ENCODE measurements around the gene TMC4. TPM values are rescaled to one million over a fixed set of nuclear protein-coding genes. Genes with fewer than 3 reads are reported as not detected.

TMC4 gene
- total RNA-seq, 3 donors from 2014 or later: 107 to 276 (median 178) TPM

DNA sequence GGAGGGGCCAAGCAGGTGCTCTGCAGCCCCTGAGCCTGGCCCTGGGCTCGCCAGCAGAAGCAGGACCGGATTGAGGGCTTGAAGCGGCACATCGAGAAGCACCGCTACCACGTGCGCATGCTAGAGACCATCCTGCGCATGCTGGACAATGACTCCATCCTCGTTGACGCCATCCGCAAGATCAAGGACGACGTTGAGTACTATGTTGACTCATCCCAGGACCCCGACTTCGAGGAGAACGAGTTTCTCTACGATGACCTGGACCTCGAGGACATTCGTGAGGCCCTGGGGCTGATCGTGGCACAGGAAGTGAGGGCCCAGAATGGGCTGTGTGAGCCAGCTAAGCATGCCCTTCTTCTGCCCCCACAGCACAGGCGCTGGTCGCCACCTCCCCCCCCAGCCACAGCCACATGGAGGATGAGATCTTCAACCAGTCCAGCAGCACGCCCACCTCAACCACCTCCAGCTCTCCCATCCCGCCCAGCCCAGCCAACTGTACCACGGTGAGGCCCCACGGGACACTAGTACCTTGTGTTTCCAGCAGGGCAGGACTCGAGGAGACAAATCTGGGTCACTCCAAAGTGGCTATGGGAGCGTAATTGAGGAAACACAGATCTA is 27.3 kb downstream of the TMC4 start:
- Histone ChIP-seq H3K9me3 (no peaks in the 10 kb centered on the region), H3K4me3 (no peak overlapping the region), H3K4me1 (ENCODE audit: low read depth) (peaks cover 3% of the 10 kb centered on the region), H3K36me3 (ENCODE audit: low read depth) (peaks cover 24% of the 10 kb centered on the region)
- DNase-seq: no peak
- ATAC-seq: no peak
- TF ChIP-seq, protein P1, sequence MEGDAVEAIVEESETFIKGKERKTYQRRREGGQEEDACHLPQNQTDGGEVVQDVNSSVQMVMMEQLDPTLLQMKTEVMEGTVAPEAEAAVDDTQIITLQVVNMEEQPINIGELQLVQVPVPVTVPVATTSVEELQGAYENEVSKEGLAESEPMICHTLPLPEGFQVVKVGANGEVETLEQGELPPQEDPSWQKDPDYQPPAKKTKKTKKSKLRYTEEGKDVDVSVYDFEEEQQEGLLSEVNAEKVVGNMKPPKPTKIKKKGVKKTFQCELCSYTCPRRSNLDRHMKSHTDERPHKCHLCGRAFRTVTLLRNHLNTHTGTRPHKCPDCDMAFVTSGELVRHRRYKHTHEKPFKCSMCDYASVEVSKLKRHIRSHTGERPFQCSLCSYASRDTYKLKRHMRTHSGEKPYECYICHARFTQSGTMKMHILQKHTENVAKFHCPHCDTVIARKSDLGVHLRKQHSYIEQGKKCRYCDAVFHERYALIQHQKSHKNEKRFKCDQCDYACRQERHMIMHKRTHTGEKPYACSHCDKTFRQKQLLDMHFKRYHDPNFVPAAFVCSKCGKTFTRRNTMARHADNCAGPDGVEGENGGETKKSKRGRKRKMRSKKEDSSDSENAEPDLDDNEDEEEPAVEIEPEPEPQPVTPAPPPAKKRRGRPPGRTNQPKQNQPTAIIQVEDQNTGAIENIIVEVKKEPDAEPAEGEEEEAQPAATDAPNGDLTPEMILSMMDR (IDR thresholded peaks at IDR 0.05): no peak
- intact Hi-C loops (cut with DNase I, micrococcal nuclease): no loop called here

DNA sequence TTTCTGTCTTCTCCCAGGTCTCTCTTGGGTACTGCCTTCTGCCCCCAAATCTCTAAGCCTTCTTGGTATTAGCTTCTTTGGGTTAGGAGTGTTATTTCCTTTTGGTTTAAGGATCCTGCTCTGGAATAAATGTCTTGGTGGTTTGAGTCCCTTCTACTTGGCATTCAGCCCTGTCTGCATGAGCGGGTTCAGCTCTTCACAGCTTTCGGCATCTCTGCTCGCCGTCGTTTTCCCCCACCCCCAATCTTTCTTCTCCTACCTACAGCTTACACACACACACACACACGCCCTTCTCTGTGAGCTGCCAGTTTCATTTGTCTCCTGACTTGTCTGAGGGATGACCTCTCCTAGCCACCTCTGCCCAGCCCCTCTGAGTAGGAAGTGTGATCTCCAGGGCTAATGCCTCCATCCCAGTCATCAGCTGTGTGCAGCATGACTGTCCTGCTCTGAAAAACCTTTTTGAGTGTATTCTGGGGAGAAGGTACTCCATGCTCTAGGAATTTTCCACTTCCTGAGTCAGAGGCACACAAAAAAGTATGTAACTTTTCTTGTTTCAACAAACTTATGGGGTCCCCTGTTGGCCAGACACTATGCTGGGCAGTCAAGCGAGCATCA is 30.7 kb downstream of the TMC4 start:
- H3K4me3 ChIP-seq: no peak overlapping the region
- TF ChIP-seq, protein P1 (IDR thresholded peaks at IDR 0.05): no peak
- H3K9me3 ChIP-seq: no peaks in the 10 kb centered on the region
- ATAC-seq (no peak), DNase-seq (no peak)
- peaks cover 21% of the 10 kb centered on the region for H3K4me1 ChIP-seq (ENCODE audit: low read depth)
- peaks cover 22% of the 10 kb centered on the region for H3K36me3 ChIP-seq (ENCODE audit: low read depth)
- intact Hi-C loops (cut with DNase I, micrococcal nuclease): no loop called here

DNA sequence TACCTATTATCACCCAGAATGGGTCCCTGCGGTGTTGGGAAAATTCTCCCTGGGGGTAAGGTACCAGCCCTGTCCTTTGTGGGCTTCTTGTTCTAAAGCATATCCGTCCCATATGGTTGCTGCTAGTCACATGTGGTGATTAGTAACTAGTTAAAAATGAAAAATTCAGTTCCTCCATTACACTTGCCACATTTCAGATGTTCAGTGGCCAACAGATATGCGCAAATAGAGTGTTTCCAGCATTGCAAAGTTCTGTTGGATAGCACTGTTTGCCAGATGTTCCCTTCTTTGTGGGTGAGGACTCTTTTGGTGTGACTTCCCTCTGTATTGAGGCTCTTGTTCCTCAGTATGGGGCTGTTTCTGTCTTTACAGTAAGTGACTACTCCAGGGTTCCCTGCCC is 31.6 kb downstream of the TMC4 start:
- H3K36me3 ChIP-seq (ENCODE audit: low read depth): peaks cover 20% of the 10 kb centered on the region

DNA sequence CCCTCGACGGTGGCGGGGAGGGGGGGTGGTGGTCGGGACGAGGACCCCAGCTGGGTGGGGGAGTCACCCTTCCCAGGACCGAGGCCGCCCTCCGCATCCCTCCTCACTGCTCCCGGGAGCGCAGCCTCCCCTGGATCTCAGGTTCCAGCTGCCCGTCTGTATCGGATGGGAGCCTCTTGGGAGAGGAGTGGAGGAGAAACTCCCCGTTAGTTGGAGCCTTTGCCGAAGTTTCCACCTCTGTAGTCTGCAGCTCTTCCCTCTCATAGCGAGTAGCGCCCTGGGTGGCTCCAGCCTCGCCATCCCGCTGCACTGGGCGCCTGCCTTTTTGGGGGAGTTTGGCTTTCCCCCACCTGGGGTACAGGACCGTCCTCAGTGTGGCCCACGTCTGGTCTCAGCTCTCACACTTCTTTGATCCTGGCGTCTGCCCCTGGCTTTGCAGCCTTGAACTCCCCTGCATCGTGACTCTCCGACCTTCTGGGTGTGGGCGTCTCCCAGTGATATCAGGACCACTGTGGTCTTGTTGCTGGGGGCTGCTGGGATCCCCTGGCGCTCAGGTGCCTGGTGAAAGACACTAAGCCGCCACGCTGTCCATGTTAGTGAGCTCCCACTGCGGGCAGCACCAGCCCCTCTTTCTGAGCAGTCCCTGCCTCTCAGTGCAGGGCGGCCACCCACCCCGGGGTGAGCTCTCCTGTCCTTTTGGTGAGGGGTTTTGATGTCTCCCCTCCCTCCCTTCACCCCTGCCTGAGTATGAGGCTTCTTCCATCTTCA is 34.3 kb downstream of the TMC4 start:
- H3K4me1 ChIP-seq (ENCODE audit: low read depth): peaks cover 35% of the 10 kb centered on the region
- TF ChIP-seq, protein P1 (IDR thresholded peaks at IDR 0.05): no peak

More for the DNA sequence above, 31.6 kb downstream of the TMC4 start:
- intact Hi-C loops (cut with DNase I, micrococcal nuclease): no loop called here
- no peak for DNase-seq
- H3K4me3 ChIP-seq: no peak overlapping the region
- no peak for ATAC-seq
- H3K9me3 ChIP-seq: no peaks in the 10 kb centered on the region
- TF ChIP-seq, protein P1 (IDR thresholded peaks at IDR 0.05): no peak
- peaks cover 27% of the 10 kb centered on the region for H3K4me1 ChIP-seq (ENCODE audit: low read depth)

DNA sequence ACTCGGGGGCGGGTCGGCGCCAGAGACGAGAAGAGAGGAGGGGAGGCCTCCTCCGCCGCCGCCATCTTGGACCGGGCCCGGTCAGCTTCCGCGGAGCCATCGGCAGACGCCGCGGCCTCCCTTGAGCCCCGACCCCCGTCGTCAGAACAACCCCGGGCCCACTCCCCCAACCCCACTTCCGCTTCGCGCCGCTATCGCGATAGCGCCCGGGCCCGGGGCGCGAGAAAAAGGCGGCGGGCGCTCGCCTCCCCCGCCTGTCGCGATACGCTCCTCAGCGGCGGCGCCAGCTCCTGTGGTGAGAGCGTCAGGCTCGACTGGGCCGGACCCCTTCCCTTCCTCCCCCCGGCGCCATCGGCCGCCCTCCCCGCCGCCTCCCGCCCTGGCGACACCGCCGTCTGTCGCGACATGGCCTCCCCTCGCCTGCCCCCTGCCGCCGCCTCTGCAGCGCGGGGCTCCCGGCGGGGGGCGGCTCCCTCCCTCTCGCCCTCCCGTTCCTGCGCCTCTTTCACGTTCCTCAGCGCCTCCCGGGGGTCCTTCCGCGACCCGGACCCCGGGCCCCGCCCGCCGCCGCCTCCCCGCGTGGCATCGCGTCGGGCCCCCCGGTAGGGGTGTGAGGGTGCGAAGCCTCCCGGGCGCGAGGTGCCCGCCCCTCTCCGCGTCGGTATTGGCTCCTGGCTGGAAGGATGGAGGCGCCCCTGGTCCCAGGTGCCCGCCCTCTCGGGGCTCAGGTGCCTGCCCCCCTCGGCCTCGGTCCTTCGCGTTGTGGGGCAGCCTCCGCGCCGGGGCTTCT is 35.1 kb downstream of the TMC4 start, which contains the start of gene CNOT3:
Gene CNOT3, plus strand, starts transcription at position 64 of the 790 bp plus-strand sequence. CDS start 5,217 bp downstream, outside the sequence.
- no peak for ATAC-seq
- Histone ChIP-seq H3K4me3 (peak within 1 kb of the TSS; percentile 99), H3K9me3 (no peaks in the 10 kb centered on the region), H3K4me1 (ENCODE audit: low read depth) (peaks cover 35% of the 10 kb centered on the region), H3K36me3 (ENCODE audit: low read depth) (peaks cover 7% of the 10 kb centered on the region)
- TF ChIP-seq, protein P1 (IDR thresholded peaks at IDR 0.05): no peak
- intact Hi-C loops (cut with DNase I, micrococcal nuclease): no loop called here
- peak in 2 of 3 donors; percentile 63 to 73 for DNase-seq

More for the DNA sequence above, 34.3 kb downstream of the TMC4 start:
- DNase-seq: no peak
- intact Hi-C loops (cut with DNase I, micrococcal nuclease): no loop called here
- no peak for ATAC-seq
- Histone ChIP-seq H3K4me3 (peak overlapping the region; percentile 99), H3K9me3 (no peaks in the 10 kb centered on the region), H3K36me3 (ENCODE audit: low read depth) (peaks cover 11% of the 10 kb centered on the region)
